WTC11 (cell line): ENCODE results near the gene LHFPL4. TPM values are rescaled to one million over a fixed set of nuclear protein-coding genes. Genes with fewer than 3 reads are reported as not detected.

Source experiments
- ATAC-seq: fragments of 200-7000 bp; cut with Tn5 transposase; 2 replicates; pipeline ENCODE4 v1.10.0; 2021; ENCODE audit warnings: mild to moderate bottlenecking, moderate library complexity
- CTCF ChIA-PET: fragments of 300-600 bp; sonication (Branson Sonifier 250); formaldehyde crosslinking; loops from one replicate; lab custom pipeline; 2021; ENCODE audit warnings: antibody characterized with exemption; lab: Charles Lee
- POLR2A ChIA-PET: fragments of 350-600 bp; sonication (Branson Sonifier 250); formaldehyde crosslinking; loops from one replicate; lab custom pipeline; 2021; ENCODE audit warnings: antibody characterized with exemption; lab: Charles Lee
- DNase-seq: peaks from one replicate; pipeline ENCODE4 v3.0.0; 2021; ENCODE audit warnings: low spot score
- H3K27ac Mint-ChIP-seq: 2 replicates; pipeline ENCODE4 v1.8.0; 2021; ENCODE audit warnings: mixed read lengths
- H3K27me3 Mint-ChIP-seq: 2 replicates; pipeline ENCODE4 v1.8.0; 2021; ENCODE audit warnings: low read depth, mild to moderate bottlenecking, moderate library complexity, mixed read lengths
- H3K36me3 Mint-ChIP-seq: 2 replicates; pipeline ENCODE4 v1.8.0; 2021; ENCODE audit warnings: mixed read lengths
- H3K4me1 Mint-ChIP-seq: 2 replicates; pipeline ENCODE4 v1.8.0; 2022; ENCODE audit warnings: mixed read lengths
- H3K4me3 Mint-ChIP-seq: 2 replicates; pipeline ENCODE4 v1.8.0; 2021; ENCODE audit warnings: mild to moderate bottlenecking, moderate library complexity, mixed read lengths
- H3K9me3 Mint-ChIP-seq: 2 replicates; pipeline ENCODE4 v1.8.0; 2021; ENCODE audit warnings: mixed read lengths
- CREM ChIP-seq: sonication (generic); formaldehyde crosslinking; IDR thresholded peaks from 2 replicates; pipeline ENCODE4 v1.8.1; 2022; ENCODE audit warnings: mild to moderate bottlenecking, missing genetic modification reagents, moderate library complexity
- FOXJ3 ChIP-seq: sonication (generic); formaldehyde crosslinking; IDR thresholded peaks from 2 replicates; pipeline ENCODE4 v1.9.0; 2021; ENCODE audit warnings: missing genetic modification reagents, mild to moderate bottlenecking, borderline replicate concordance
- GRHL2 ChIP-seq: fragments of 250-450 bp; sonication (Bioruptor Pico); IDR thresholded peaks from 2 replicates; pipeline ENCODE4 v1.8.0; 2022; ENCODE audit warnings: mild to moderate bottlenecking, moderate library complexity; ENCODE audit not compliant: insufficient replicate concordance, severe bottlenecking
- JAZF1 ChIP-seq: fragments of 250-450 bp; sonication (Bioruptor Pico); IDR thresholded peaks from 2 replicates; pipeline ENCODE4 v1.9.0; 2021; ENCODE audit warnings: moderate library complexity, mild to moderate bottlenecking, inconsistent platforms
- NFYB ChIP-seq: sonication (generic); formaldehyde crosslinking; conservative IDR thresholded peaks from 2 replicates; pipeline ENCODE4 v1.8.0; 2022; ENCODE audit warnings: low read depth, missing genetic modification reagents
- SOX15 ChIP-seq: fragments of 250-450 bp; sonication (Bioruptor Pico); IDR thresholded peaks from 2 replicates; pipeline ENCODE4 v1.9.0; 2021; ENCODE audit warnings: mild to moderate bottlenecking
- ZNF121 ChIP-seq: sonication (generic); formaldehyde crosslinking; IDR thresholded peaks from 2 replicates; pipeline ENCODE4 v1.8.0; 2023; ENCODE audit warnings: missing genetic modification reagents
- ZNF219 ChIP-seq: sonication (generic); formaldehyde crosslinking; IDR thresholded peaks from 2 replicates; pipeline ENCODE4 v1.8.0; 2023; ENCODE audit warnings: missing genetic modification reagents, mild to moderate bottlenecking, borderline replicate concordance
- ZNF396 ChIP-seq: fragments of 250-450 bp; sonication (Bioruptor Pico); IDR thresholded peaks from 2 replicates; pipeline ENCODE4 v1.8.0; 2021; ENCODE audit warnings: mild to moderate bottlenecking, moderate library complexity, borderline replicate concordance
- ZNF671 ChIP-seq: fragments of 250-450 bp; sonication (Bioruptor Pico); IDR thresholded peaks from 2 replicates; pipeline ENCODE4 v1.8.0; 2021; ENCODE audit warnings: mild to moderate bottlenecking
- total RNA-seq: library from RNA; stranded (reverse); gene quantifications from 3 replicates; pipeline ENCODE4 v1.2.3, GENCODE V29; 2021
- TF ChIP-seq, protein P1 (sequence below): sonication (generic); formaldehyde crosslinking; IDR thresholded peaks from 2 replicates; pipeline ENCODE4 v1.8.1; 2022; ENCODE audit warnings: low read depth, mild to moderate bottlenecking, moderate library complexity, missing genetic modification reagents, borderline replicate concordance
- TF ChIP-seq, protein P2 (sequence below): fragments of 250-450 bp; sonication (Bioruptor Pico); IDR thresholded peaks from 2 replicates; pipeline ENCODE4 v1.9.0; 2021; ENCODE audit warnings: mild to moderate bottlenecking, borderline replicate concordance
- TF ChIP-seq, protein P3 (sequence below): sonication (generic); formaldehyde crosslinking; IDR thresholded peaks from 2 replicates; pipeline ENCODE4 v1.8.0; 2023; ENCODE audit warnings: missing genetic modification reagents
- TF ChIP-seq, protein P4 (sequence below): sonication (generic); formaldehyde crosslinking; IDR thresholded peaks from 2 replicates; pipeline ENCODE4 v1.8.0; 2022; ENCODE audit warnings: mild to moderate bottlenecking, missing genetic modification reagents
- TF ChIP-seq, protein P5 (sequence below): sonication (generic); formaldehyde crosslinking; conservative IDR thresholded peaks from 2 replicates; pipeline ENCODE4 v1.8.1; 2023; ENCODE audit warnings: mild to moderate bottlenecking, low read depth, missing genetic modification reagents, moderate library complexity
- TF ChIP-seq, protein P6 (sequence below): sonication (generic); formaldehyde crosslinking; IDR thresholded peaks from 2 replicates; pipeline ENCODE4 v1.8.0; 2023; ENCODE audit warnings: mild to moderate bottlenecking, missing genetic modification reagents

Gene LHFPL4
- total RNA-seq, 1 experiment from 2014 or later = 24.4 TPM

DNA sequence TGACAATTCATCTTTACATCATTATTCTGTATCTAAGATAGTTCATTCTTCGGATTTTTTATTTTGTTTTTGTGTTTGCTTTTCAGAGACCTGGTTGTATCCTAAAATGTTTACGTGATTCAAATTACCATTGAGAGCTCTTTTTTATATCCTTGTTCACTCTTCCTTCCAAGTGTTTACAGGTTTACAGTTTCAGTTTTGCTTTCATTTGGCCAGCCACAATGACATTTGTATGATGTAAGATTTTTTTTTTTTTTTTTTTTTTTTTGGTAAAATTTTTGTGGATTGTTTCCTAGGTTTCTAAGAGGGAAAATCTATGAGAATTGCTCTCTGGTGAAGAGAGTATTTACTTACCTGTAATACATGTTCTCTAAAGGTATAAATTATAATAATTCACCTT, 101.2 kb downstream of the LHFPL4 start (continued):
- no peak for TF ChIP-seq ZNF396 (CRISPR knock-in tag)
- TF ChIP-seq, protein P1, sequence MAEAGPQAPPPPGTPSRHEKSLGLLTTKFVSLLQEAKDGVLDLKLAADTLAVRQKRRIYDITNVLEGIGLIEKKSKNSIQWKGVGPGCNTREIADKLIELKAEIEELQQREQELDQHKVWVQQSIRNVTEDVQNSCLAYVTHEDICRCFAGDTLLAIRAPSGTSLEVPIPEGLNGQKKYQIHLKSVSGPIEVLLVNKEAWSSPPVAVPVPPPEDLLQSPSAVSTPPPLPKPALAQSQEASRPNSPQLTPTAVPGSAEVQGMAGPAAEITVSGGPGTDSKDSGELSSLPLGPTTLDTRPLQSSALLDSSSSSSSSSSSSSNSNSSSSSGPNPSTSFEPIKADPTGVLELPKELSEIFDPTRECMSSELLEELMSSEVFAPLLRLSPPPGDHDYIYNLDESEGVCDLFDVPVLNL (CRISPR knock-in tag) = no peak
- TF ChIP-seq, protein P2, sequence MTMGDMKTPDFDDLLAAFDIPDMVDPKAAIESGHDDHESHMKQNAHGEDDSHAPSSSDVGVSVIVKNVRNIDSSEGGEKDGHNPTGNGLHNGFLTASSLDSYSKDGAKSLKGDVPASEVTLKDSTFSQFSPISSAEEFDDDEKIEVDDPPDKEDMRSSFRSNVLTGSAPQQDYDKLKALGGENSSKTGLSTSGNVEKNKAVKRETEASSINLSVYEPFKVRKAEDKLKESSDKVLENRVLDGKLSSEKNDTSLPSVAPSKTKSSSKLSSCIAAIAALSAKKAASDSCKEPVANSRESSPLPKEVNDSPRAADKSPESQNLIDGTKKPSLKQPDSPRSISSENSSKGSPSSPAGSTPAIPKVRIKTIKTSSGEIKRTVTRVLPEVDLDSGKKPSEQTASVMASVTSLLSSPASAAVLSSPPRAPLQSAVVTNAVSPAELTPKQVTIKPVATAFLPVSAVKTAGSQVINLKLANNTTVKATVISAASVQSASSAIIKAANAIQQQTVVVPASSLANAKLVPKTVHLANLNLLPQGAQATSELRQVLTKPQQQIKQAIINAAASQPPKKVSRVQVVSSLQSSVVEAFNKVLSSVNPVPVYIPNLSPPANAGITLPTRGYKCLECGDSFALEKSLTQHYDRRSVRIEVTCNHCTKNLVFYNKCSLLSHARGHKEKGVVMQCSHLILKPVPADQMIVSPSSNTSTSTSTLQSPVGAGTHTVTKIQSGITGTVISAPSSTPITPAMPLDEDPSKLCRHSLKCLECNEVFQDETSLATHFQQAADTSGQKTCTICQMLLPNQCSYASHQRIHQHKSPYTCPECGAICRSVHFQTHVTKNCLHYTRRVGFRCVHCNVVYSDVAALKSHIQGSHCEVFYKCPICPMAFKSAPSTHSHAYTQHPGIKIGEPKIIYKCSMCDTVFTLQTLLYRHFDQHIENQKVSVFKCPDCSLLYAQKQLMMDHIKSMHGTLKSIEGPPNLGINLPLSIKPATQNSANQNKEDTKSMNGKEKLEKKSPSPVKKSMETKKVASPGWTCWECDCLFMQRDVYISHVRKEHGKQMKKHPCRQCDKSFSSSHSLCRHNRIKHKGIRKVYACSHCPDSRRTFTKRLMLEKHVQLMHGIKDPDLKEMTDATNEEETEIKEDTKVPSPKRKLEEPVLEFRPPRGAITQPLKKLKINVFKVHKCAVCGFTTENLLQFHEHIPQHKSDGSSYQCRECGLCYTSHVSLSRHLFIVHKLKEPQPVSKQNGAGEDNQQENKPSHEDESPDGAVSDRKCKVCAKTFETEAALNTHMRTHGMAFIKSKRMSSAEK = no peak

DNA sequence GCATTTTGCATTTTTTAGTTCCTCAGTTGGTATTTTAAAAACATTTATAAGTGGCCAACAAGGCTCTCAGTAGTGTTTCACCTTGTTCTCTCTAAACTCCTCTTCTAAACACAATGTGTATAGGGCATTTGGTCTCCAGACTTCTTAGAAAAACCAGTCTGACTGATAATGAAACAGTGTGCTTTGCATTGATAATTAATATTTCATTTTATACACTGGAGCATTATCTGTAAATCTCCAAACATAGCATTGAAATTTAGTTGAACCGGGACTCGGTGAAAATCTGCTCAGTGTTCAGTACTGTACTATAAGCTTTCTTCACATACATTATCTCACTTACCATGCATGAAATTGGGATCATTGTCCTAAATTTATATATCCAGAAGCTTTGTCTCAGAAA, 102.6 kb downstream of the LHFPL4 start:
- no peak for ATAC-seq
- Mint-ChIP-seq H3K4me1 (no peaks in the 10 kb centered on the region), H3K9me3 (no peaks in the 10 kb centered on the region), H3K27me3 (no peaks in the 10 kb centered on the region), H3K4me3 (no peak overlapping the region), H3K36me3 (peaks cover 83% of the 10 kb centered on the region), H3K27ac (no peak overlapping the region)
- DNase-seq = no peak
- POLR2A ChIA-PET = no interaction called here
- CTCF ChIA-PET = no interaction called here
- TF ChIP-seq CREM (CRISPR knock-in tag) (no peak), NFYB (CRISPR knock-in tag) (no peak), FOXJ3 (CRISPR knock-in tag) (no peak), ZNF121 (no peak)
- TF ChIP-seq, protein P3, sequence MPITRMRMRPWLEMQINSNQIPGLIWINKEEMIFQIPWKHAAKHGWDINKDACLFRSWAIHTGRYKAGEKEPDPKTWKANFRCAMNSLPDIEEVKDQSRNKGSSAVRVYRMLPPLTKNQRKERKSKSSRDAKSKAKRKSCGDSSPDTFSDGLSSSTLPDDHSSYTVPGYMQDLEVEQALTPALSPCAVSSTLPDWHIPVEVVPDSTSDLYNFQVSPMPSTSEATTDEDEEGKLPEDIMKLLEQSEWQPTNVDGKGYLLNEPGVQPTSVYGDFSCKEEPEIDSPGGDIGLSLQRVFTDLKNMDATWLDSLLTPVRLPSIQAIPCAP = no peak
- TF ChIP-seq, all 79 proteins: peak for 0

DNA sequence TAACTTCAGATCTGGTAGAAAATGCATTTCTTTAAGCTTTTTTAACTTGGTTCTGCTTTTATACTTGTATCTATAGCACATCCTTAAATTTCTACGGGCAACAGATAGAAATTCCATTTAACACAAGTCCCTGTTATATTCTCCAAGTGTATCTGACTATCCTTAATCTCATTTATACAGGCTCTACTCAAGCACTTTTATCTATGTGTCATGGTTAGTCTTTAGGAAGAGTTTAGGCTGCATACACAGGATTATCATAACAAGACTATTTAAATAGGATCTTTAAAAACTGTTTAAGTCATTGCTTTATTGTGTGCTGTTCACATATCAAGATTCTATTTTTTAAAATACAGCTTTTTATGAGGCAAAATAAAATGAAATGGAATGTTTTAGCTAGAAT, 103.5 kb downstream of the LHFPL4 start:
- no peaks in the 10 kb centered on the region for H3K4me1 Mint-ChIP-seq
- ChIA-PET POLR2A (no interaction called here), CTCF (no interaction called here)

More for the DNA sequence above, 103.5 kb downstream of the LHFPL4 start:
- no peaks in the 10 kb centered on the region for H3K9me3 Mint-ChIP-seq
- H3K27me3 Mint-ChIP-seq = no peaks in the 10 kb centered on the region
- no peak overlapping the region for H3K4me3 Mint-ChIP-seq
- H3K27ac Mint-ChIP-seq = no peak overlapping the region
- DNase-seq (no peak), ATAC-seq (no peak)
- H3K36me3 Mint-ChIP-seq = peaks cover 83% of the 10 kb centered on the region
- TF ChIP-seq, protein P4, sequence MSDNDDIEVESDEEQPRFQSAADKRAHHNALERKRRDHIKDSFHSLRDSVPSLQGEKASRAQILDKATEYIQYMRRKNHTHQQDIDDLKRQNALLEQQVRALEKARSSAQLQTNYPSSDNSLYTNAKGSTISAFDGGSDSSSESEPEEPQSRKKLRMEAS (CRISPR knock-in tag) = no peak
- TF ChIP-seq ZNF671 = no peak
- no peak for TF ChIP-seq SOX15 (CRISPR knock-in tag)
- no peak for TF ChIP-seq ZNF219 (CRISPR knock-in tag)
- TF ChIP-seq JAZF1 = no peak
- no peak for TF ChIP-seq CREM (CRISPR knock-in tag)
- no peak for TF ChIP-seq GRHL2 (CRISPR knock-in tag)
- TF ChIP-seq, protein P5, sequence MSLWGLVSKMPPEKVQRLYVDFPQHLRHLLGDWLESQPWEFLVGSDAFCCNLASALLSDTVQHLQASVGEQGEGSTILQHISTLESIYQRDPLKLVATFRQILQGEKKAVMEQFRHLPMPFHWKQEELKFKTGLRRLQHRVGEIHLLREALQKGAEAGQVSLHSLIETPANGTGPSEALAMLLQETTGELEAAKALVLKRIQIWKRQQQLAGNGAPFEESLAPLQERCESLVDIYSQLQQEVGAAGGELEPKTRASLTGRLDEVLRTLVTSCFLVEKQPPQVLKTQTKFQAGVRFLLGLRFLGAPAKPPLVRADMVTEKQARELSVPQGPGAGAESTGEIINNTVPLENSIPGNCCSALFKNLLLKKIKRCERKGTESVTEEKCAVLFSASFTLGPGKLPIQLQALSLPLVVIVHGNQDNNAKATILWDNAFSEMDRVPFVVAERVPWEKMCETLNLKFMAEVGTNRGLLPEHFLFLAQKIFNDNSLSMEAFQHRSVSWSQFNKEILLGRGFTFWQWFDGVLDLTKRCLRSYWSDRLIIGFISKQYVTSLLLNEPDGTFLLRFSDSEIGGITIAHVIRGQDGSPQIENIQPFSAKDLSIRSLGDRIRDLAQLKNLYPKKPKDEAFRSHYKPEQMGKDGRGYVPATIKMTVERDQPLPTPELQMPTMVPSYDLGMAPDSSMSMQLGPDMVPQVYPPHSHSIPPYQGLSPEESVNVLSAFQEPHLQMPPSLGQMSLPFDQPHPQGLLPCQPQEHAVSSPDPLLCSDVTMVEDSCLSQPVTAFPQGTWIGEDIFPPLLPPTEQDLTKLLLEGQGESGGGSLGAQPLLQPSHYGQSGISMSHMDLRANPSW = no peak
- TF ChIP-seq, protein P6, sequence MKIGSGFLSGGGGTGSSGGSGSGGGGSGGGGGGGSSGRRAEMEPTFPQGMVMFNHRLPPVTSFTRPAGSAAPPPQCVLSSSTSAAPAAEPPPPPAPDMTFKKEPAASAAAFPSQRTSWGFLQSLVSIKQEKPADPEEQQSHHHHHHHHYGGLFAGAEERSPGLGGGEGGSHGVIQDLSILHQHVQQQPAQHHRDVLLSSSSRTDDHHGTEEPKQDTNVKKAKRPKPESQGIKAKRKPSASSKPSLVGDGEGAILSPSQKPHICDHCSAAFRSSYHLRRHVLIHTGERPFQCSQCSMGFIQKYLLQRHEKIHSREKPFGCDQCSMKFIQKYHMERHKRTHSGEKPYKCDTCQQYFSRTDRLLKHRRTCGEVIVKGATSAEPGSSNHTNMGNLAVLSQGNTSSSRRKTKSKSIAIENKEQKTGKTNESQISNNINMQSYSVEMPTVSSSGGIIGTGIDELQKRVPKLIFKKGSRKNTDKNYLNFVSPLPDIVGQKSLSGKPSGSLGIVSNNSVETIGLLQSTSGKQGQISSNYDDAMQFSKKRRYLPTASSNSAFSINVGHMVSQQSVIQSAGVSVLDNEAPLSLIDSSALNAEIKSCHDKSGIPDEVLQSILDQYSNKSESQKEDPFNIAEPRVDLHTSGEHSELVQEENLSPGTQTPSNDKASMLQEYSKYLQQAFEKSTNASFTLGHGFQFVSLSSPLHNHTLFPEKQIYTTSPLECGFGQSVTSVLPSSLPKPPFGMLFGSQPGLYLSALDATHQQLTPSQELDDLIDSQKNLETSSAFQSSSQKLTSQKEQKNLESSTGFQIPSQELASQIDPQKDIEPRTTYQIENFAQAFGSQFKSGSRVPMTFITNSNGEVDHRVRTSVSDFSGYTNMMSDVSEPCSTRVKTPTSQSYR (CRISPR knock-in tag) = no peak
